HepG2 (cell line): ENCODE measurements around the gene OVOL2. TPM values are rescaled to one million over a fixed set of nuclear protein-coding genes. Genes with fewer than 3 reads are reported as not detected.

Experiments
- ATAC-seq: fragments of 200-7000 bp; cut with Tn5 transposase; 3 replicates; pipeline ENCODE4 v1.9.1; 2020; ENCODE audit warnings: mild to moderate bottlenecking, moderate library complexity
- BruUV-seq: library from RNA; stranded (reverse); fragments of 400-500 nt; replicated peaks from 2 replicates; lab custom pipeline; 2021; lab: Mats Ljungman, UMichigan
- CTCF ChIA-PET: fragments of 300-600 bp; formaldehyde crosslinking; extraction: SDS; loops from one replicate; lab custom pipeline; 2021; ENCODE audit warnings: low total read pairs, inconsistent platforms, low intra/inter-chr PET ratio; lab: Yijun Ruan, JAX
- POLR2A ChIA-PET: fragments of 350-600 bp; sonication (Branson Sonifier 250); formaldehyde crosslinking; loops from one replicate; lab custom pipeline; 2020; ENCODE audit warnings: antibody characterized with exemption, inconsistent platforms; lab: Yijun Ruan, JAX
- DNase-seq: peaks from one replicate; pipeline ENCODE4 v3.0.0-alpha.2; 2015; ENCODE audit warnings: low spot score
- FAIRE-seq: peaks from 3 replicates; lab custom pipeline; 2011; peaks lifted over from hg19 to GRCh38; lab: Jason Lieb, UNC
- H2AFZ ChIP-seq: one replicate; pipeline ENCODE4 v1.6.1; 2011; ENCODE audit warnings: low read length, inconsistent platforms
- H3K27ac ChIP-seq: fragments of 300-600 bp; 3 replicates; pipeline ENCODE4 v1.8.0; 2011; ENCODE audit warnings: mixed run types, mild to moderate bottlenecking, mixed read lengths, low read length, inconsistent platforms; ENCODE audit not compliant: insufficient read depth; ENCODE audit errors: extremely low read length
- H3K27me3 ChIP-seq, 2 experiments: fragments of 200-600 bp in 1 of 2; 2 replicates in 1 of 2; 3 replicates in 1 of 2; pipeline versions ENCODE4 v1.6.0 to v1.8.0; 2011; ENCODE audit warnings: low read length in 2 of 2, mild to moderate bottlenecking in 2 of 2, moderate library complexity in 2 of 2, inconsistent platforms in 1 of 2; ENCODE audit not compliant: insufficient read depth in 2 of 2, control insufficient read depth in 1 of 2
- H3K36me3 ChIP-seq, 2 experiments: fragments of 200-600 bp in 1 of 2; replicated peaks in 1 of 2; 2 replicates in 1 of 2; 3 replicates in 1 of 2; pipeline versions ENCODE4 v1.5.1 to v1.8.0; 2011; ENCODE audit warnings: low read length in 2 of 2, inconsistent platforms in 1 of 2; ENCODE audit not compliant: insufficient read depth in 2 of 2, control insufficient read depth in 1 of 2
- H3K4me1 ChIP-seq: 2 replicates; pipeline ENCODE4 v1.5.1; 2012; ENCODE audit warnings: low read length, inconsistent platforms; ENCODE audit not compliant: insufficient read depth
- H3K4me2 ChIP-seq: 2 replicates; pipeline ENCODE4 v1.6.0; 2011; ENCODE audit warnings: low read depth, low read length, inconsistent platforms
- H3K4me3 ChIP-seq, 3 experiments: fragments of 200-600 bp in 1 of 3; sonication (generic), shearing (Covaris generic) in 1 of 3; replicated peaks in 1 of 3; 2 replicates each; pipeline ENCODE4 v1.5.1; 2011 to 2016; ENCODE audit warnings: low read length in 3 of 3, inconsistent platforms in 2 of 3, low read depth in 2 of 3, mild to moderate bottlenecking in 2 of 3, control low read depth in 1 of 3, mixed read lengths in 1 of 3; ENCODE audit not compliant: insufficient read depth in 1 of 3
- H3K79me2 ChIP-seq: one replicate; pipeline ENCODE4 v1.6.1; 2011; ENCODE audit warnings: low read length, inconsistent platforms; ENCODE audit not compliant: insufficient read depth
- H3K9ac ChIP-seq: 2 replicates; pipeline ENCODE4 v1.6.0; 2011; ENCODE audit warnings: mild to moderate bottlenecking, low read depth, low read length, inconsistent platforms; ENCODE audit not compliant: insufficient read depth
- H3K9me3 ChIP-seq: 2 replicates; pipeline ENCODE4 v1.5.1; 2012; ENCODE audit warnings: mild to moderate bottlenecking, low read length
- H4K20me1 ChIP-seq: 2 replicates; pipeline ENCODE4 v1.6.0; 2011; ENCODE audit warnings: inconsistent platforms, mild to moderate bottlenecking, low read length, moderate library complexity; ENCODE audit not compliant: insufficient read depth
- CENPX ChIP-seq: sonication (generic); formaldehyde crosslinking; IDR thresholded peaks from 2 replicates; pipeline ENCODE4 v1.9.0; 2021; ENCODE audit warnings: mild to moderate bottlenecking, missing genetic modification reagents, moderate library complexity
- CHCHD3 ChIP-seq: sonication (generic); formaldehyde crosslinking; IDR thresholded peaks from 2 replicates; pipeline ENCODE4 v1.8.0; 2022; ENCODE audit warnings: mild to moderate bottlenecking, missing genetic modification reagents, moderate library complexity
- ETV5 ChIP-seq: IDR thresholded peaks from 2 replicates; pipeline ENCODE4 v1.6.1; 2018; ENCODE audit warnings: missing biosample characterization, missing genetic modification reagents, inconsistent platforms, borderline replicate concordance
- GZF1 ChIP-seq: sonication (generic); formaldehyde crosslinking; IDR thresholded peaks from 2 replicates; pipeline ENCODE4 v1.5.1; 2020; ENCODE audit warnings: mild to moderate bottlenecking, missing genetic modification reagents
- IRF1 ChIP-seq: sonication (generic); formaldehyde crosslinking; IDR thresholded peaks from 2 replicates; pipeline ENCODE4 v1.4.0; 2020; ENCODE audit warnings: low read depth, mild to moderate bottlenecking, missing genetic modification reagents
- MAFF ChIP-seq: IDR thresholded peaks from 2 replicates; pipeline ENCODE4 v1.6.1; 2011; ENCODE audit warnings: low read depth, low read length, improper control_type of control experiment
- MAFK ChIP-seq, 2 experiments: IDR thresholded peaks in 1 of 2; conservative IDR thresholded peaks in 1 of 2; 2 replicates each; pipeline ENCODE4 v1.6.1; 2011; ENCODE audit warnings: improper control_type of control experiment in 2 of 2, low read length in 2 of 2
- MIER3 ChIP-seq: IDR thresholded peaks from 2 replicates; pipeline ENCODE4 v1.6.1; 2016; ENCODE audit warnings: missing compliant biosample characterization, borderline replicate concordance
- ONECUT2 ChIP-seq: sonication (generic); formaldehyde crosslinking; IDR thresholded peaks from 2 replicates; pipeline ENCODE4 v1.4.0; 2020; ENCODE audit warnings: missing genetic modification reagents
- SETDB1 ChIP-seq: sonication (generic); formaldehyde crosslinking; IDR thresholded peaks from 2 replicates; pipeline ENCODE4 v1.5.1; 2020; ENCODE audit warnings: missing genetic modification reagents, mild to moderate bottlenecking, borderline replicate concordance
- STAT6 ChIP-seq: sonication (generic); formaldehyde crosslinking; IDR thresholded peaks from 2 replicates; pipeline ENCODE4 v1.4.0; 2020; ENCODE audit warnings: missing genetic modification reagents, mild to moderate bottlenecking, borderline replicate concordance
- YEATS2 ChIP-seq: sonication (generic); formaldehyde crosslinking; IDR thresholded peaks from 2 replicates; pipeline ENCODE4 v1.4.0; 2020; ENCODE audit warnings: missing genetic modification reagents, borderline replicate concordance
- ZNF329 ChIP-seq: sonication (generic); formaldehyde crosslinking; IDR thresholded peaks from 2 replicates; pipeline ENCODE4 v1.9.0; 2021; ENCODE audit warnings: low read depth, mild to moderate bottlenecking, missing genetic modification reagents
- ZNF446 ChIP-seq: sonication (generic); formaldehyde crosslinking; IDR thresholded peaks from 2 replicates; pipeline ENCODE4 v1.5.0; 2020; ENCODE audit warnings: mild to moderate bottlenecking, missing genetic modification reagents
- ZNF788 ChIP-seq: sonication (generic); formaldehyde crosslinking; IDR thresholded peaks from 2 replicates; pipeline ENCODE4 v1.5.0; 2020; ENCODE audit warnings: mild to moderate bottlenecking, missing genetic modification reagents, borderline replicate concordance
- WGBS: methylation state at CpG from one replicate; pipeline ENCODE4 v1.1.6; 2017; ENCODE audit warnings: low lambda C conversion rate; 5-methylcytosine and 5-hydroxymethylcytosine counted together
- in situ Hi-C: cut with HindIII; loops from 2 replicates; pipeline ENCODE4 v1.10.0; 2017; ENCODE audit warnings: low pct_unique_long_range_greater_than_20kb; ENCODE audit not compliant: extremely low pct_ligation_motif_present
- intact Hi-C: fragments of 100-400 bp; cut with micrococcal nuclease; formaldehyde crosslinking; loops from one replicate; pipeline ENCODE4 v1.10.0; 2022; ENCODE audit not compliant: unreplicated experiment
- polyA plus RNA-seq, 8 experiments: library from polyadenylated mRNA; depleted of rRNA in 3 of 8; stranded (reverse) in 7 of 8; unstranded in 1 of 8; fragments of >200 nt; fragmentation: Illumina TruSeq in 4 of 8; extraction: Trizol in 4 of 8; gene quantifications; 2 replicates each; pipeline versions ENCODE4 v1.2.1 to v1.2.3, GENCODE V29; 2011 to 2016; ENCODE audit warnings: low read depth in 4 of 8, missing spikeins in 1 of 8, mixed read lengths in 1 of 8; ENCODE audit not compliant: insufficient read depth in 1 of 8
- total RNA-seq, 5 experiments: library from RNA; depleted of rRNA; stranded (reverse); fragments of >200 nt; fragmentation: Illumina TruSeq; extraction: Trizol; gene quantifications; 2 replicates each; pipeline ENCODE4 v1.2.3, GENCODE V29; 2016; ENCODE audit warnings: low read depth in 1 of 5

The OVOL2 gene
- total and polyA plus RNA-seq, 2 of the 13 experiments (the other 11 are each of a cell fraction or from before 2014, with no cell fraction given), result 0.20 to 0.31 TPM

GRCh38 chr20:18024606-18025127, 33.0 kb downstream of the OVOL2 start:
- FAIRE-seq, result no peak
- ChIA-PET POLR2A (no interaction called here), CTCF (no interaction called here)
- no peak for ATAC-seq
- Histone ChIP-seq H4K20me1 (no peaks in the 10 kb centered on the region), H3K79me2 (no peaks in the 10 kb centered on the region), H2AFZ (no peak overlapping the region), H3K4me3 (no peak overlapping the region), H3K9me3 (no peaks in the 10 kb centered on the region), H3K27ac (no peak overlapping the region), H3K4me1 (peaks cover 3% of the 10 kb centered on the region), H3K9ac (no peak overlapping the region), H3K27me3 (peaks cover 0 to 8% of the 10 kb centered on the region in 2 experiments; a peak in 2 of 5 replicates), H3K36me3 (no peaks in the 10 kb centered on the region), H3K4me2 (no peak overlapping the region)
- TF ChIP-seq MAFF, result peak; percentile 57
- no peak for TF ChIP-seq ETV5 (CRISPR knock-in tag)
- TF ChIP-seq MAFK (conservative IDR thresholded peaks at IDR 0.05 in 1 of 2, IDR thresholded peaks at IDR 0.05 in 1 of 2; ENCODE audit: low read length in 2 of 2), result peak; percentile 70 to 72
- WGBS, result 51% methylated on average over 15 of the region's 15 CpGs
- intact Hi-C loops, result no loop called here
- in situ Hi-C loops, result no loop called here
- no peak for DNase-seq
- BruUV-seq, result no TSS peak

DNA sequence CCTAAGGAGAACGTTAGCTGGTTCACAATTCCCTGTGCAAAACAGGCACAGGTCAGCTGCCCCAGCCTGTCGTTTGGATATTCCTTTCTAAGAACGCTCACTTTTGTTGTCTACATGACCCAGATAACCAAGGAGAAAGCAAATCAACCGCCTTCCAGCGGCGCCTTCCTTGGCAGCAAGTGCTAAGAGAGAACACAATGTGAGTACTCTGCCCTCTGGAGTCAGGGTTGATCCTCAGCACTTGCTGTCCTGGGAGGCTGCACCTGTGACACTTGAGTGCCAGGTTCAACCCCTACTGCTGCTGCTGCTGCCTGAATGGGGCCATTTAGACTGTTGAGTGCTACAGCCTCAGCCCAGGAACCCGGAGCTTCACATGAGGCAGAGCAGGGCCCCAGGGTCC, 36.8 kb downstream of the OVOL2 start:
- ChIA-PET POLR2A (no interaction called here), CTCF (no interaction called here)
- no peaks in the 10 kb centered on the region for H3K79me2 ChIP-seq
- peak overlapping the region; percentile 18; the same call in 1 of the 2 replicates for H3K4me2 ChIP-seq
- no peaks in the 10 kb centered on the region for H3K9me3 ChIP-seq
- H3K4me1 ChIP-seq, result no peaks in the 10 kb centered on the region
- H3K9ac ChIP-seq, result no peak overlapping the region
- BruUV-seq, result no TSS peak
- intact Hi-C loops, result no loop called here
- in situ Hi-C loops, result no loop called here
- peak overlapping the region; percentile 43 for H2AFZ ChIP-seq
- H3K4me3 ChIP-seq, result no peak overlapping the region
- WGBS, result 22% methylated on average over 7 of the region's 7 CpGs
- FAIRE-seq (peak; percentile 73), ATAC-seq (peak; percentile 79), DNase-seq (no peak)
- H3K27ac ChIP-seq, result no peak overlapping the region
- no peaks in the 10 kb centered on the region for H4K20me1 ChIP-seq
- H3K36me3 ChIP-seq, result no peaks in the 10 kb centered on the region
- H3K27me3 ChIP-seq, result peaks cover 0 to 15% of the 10 kb centered on the region in 2 experiments; a peak in 3 of 5 replicates
- no peak for TF ChIP-seq GZF1 (CRISPR knock-in tag)
- no peak for TF ChIP-seq CENPX
- TF ChIP-seq ZNF329 (CRISPR knock-in tag), result no peak
- TF ChIP-seq YEATS2 (CRISPR knock-in tag), result 0 out of 2 replicates have a peak, but pooled peaks have one; percentile 12
- no peak for TF ChIP-seq CHCHD3 (CRISPR knock-in tag)
- TF ChIP-seq ONECUT2 (CRISPR knock-in tag), result no peak
- TF ChIP-seq ZNF446, result no peak
- TF ChIP-seq IRF1 (CRISPR knock-in tag), result no peak
- no peak for TF ChIP-seq SETDB1 (CRISPR knock-in tag)
- no peak for TF ChIP-seq STAT6
- no peak for TF ChIP-seq MIER3 (CRISPR knock-in tag)
- TF ChIP-seq ZNF788 (CRISPR knock-in tag), result no peak
